ENCODE data around the gene LDLRAD3.

GRCh38 chr11:35951680-35952079, 7.8 kb downstream of the LDLRAD3 start:
- TF ChIP-seq CTCF (IDR thresholded peaks at IDR 0.05) (no peak), POLR2A (IDR thresholded peaks at IDR 0.05) (no peak)
